Transverse colon (tissue), 4 donors: Measurements from ENCODE around the gene CDKN1B.

Source experiments
- CTCF ChIP-seq, 5 experiments: fragments of 200-600 bp in 3 of 5; fragments of 450-650 bp in 2 of 5; sonication (generic) in 3 of 5; IDR thresholded peaks; 1 replicate in 2 of 5; 2 replicates in 3 of 5; pipeline ENCODE4 v1.5.1; 2016 to 2017; ENCODE audit warnings: antibody characterized with exemption in 5 of 5, inconsistent platforms in 3 of 5, mild to moderate bottlenecking in 2 of 5, moderate library complexity in 1 of 5
- POLR2AphosphoS5 ChIP-seq, 3 donors: sonication (generic); formaldehyde crosslinking; IDR thresholded peaks; one replicate each; pipeline ENCODE4 v1.6.1; 2016; ENCODE audit warnings: antibody characterized with exemption in 3 of 3

DNA sequence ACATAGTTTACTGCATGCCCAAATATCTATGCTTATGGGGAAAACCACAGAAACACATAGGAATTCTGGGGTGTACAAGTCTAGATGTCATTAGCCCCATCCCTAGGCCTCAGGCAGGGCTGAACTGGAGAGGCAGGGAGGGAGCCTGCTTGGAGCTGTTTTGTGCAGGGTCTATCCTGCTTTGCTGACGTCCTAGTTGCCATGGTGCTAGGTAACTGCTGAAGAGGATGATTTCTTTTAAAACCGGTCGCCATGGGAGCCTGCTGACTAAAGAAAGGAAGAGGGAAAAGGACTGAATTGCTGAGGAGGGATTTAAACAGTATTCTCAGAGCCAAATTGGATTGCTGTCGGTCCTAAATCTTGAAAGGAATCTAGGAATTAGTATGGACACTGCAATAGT lies 31.9 kb upstream of the CDKN1B start:
- TF ChIP-seq CTCF (IDR thresholded peaks at IDR 0.05) (no peak), POLR2AphosphoS5 (IDR thresholded peaks at IDR 0.05) (no peak)
